H1 (cell line): ENCODE data around the gene ABCG1. TPM values are rescaled to one million over a fixed set of nuclear protein-coding genes. Genes with fewer than 3 reads are reported as not detected.

ENCODE experiments used
- CTCF ChIA-PET: fragments of 300-600 bp; sonication (Branson Sonifier 250); formaldehyde crosslinking; loops from one replicate; lab custom pipeline; 2021; ENCODE audit not compliant: partially characterized antibody; lab: Charles Lee
- POLR2A ChIA-PET: fragments of 300-600 bp; sonication (Branson Sonifier 250); formaldehyde crosslinking; loops from one replicate; lab custom pipeline; 2021; ENCODE audit warnings: inconsistent platforms; ENCODE audit not compliant: partially characterized antibody; lab: Charles Lee
- DNase-seq, 2 experiments: peaks; one replicate each; pipeline versions ENCODE4 v3.0.0 to v3.0.0-alpha.2; 2010 to 2022; ENCODE audit warnings: low spot score in 2 of 2, low read depth in 1 of 2, mixed read lengths in 1 of 2
- FAIRE-seq: peaks from 2 replicates; lab custom pipeline; 2011; peaks lifted over from hg19 to GRCh38; lab: Jason Lieb, UNC
- H2AFZ ChIP-seq: 2 replicates; pipeline ENCODE4 v1.8.1; 2012; ENCODE audit warnings: low read length, inconsistent platforms
- H2AK5ac ChIP-seq: 2 replicates; pipeline ENCODE4 v1.6.1; 2013; ENCODE audit warnings: low read depth, low read length
- H2BK120ac ChIP-seq: replicated peaks from 2 replicates; pipeline ENCODE3; 2013; ENCODE audit warnings: low read depth, low read length, inconsistent platforms
- H2BK12ac ChIP-seq: 2 replicates; pipeline ENCODE4 v1.6.1; 2013; ENCODE audit warnings: low read depth, low read length
- H2BK15ac ChIP-seq: 2 replicates; pipeline ENCODE4 v1.6.1; 2013; ENCODE audit warnings: low read length
- H2BK20ac ChIP-seq: 2 replicates; pipeline ENCODE4 v1.6.1; 2013; ENCODE audit warnings: low read length
- H2BK5ac ChIP-seq: 2 replicates; pipeline ENCODE4 v1.6.1; 2013; ENCODE audit warnings: low read depth, low read length
- H3K14ac ChIP-seq: 2 replicates; pipeline ENCODE4 v1.6.1; 2013; ENCODE audit warnings: inconsistent platforms; ENCODE audit not compliant: insufficient read length
- H3K18ac ChIP-seq: 2 replicates; pipeline ENCODE4 v1.6.1; 2013; ENCODE audit warnings: low read length; ENCODE audit errors: extremely low read depth
- H3K23ac ChIP-seq: 2 replicates; pipeline ENCODE4 v1.6.1; 2013; ENCODE audit warnings: inconsistent platforms; ENCODE audit not compliant: insufficient read length
- H3K23me2 ChIP-seq: 2 replicates; pipeline ENCODE4 v1.6.1; 2013; ENCODE audit warnings: low read depth, low read length
- H3K27ac ChIP-seq: 2 replicates; pipeline ENCODE4 v1.6.1; 2011; ENCODE audit warnings: low read depth, low read length, inconsistent platforms
- H3K27me3 ChIP-seq, 4 experiments: replicated peaks in 1 of 4; 1 replicate in 1 of 4; 2 replicates in 3 of 4; pipeline versions ENCODE4 v1.6.1 to v1.8.1; 2011 to 2013; ENCODE audit warnings: low read length in 3 of 4, mild to moderate bottlenecking in 3 of 4, inconsistent platforms in 2 of 4, mixed read lengths in 2 of 4, moderate library complexity in 1 of 4; ENCODE audit not compliant: control insufficient read depth in 3 of 4, insufficient read depth in 3 of 4; ENCODE audit errors: extremely low read depth in 1 of 4
- H3K36me3 ChIP-seq, 4 experiments: 2 replicates each; pipeline versions ENCODE4 v1.6.1 to v1.8.1; 2011 to 2013; ENCODE audit warnings: mild to moderate bottlenecking in 4 of 4, low read length in 3 of 4, moderate library complexity in 2 of 4, control low read depth in 1 of 4, inconsistent platforms in 1 of 4; ENCODE audit not compliant: insufficient read depth in 4 of 4, control insufficient read depth in 2 of 4
- H3K4ac ChIP-seq: replicated peaks from 2 replicates; pipeline ENCODE3; 2013; ENCODE audit warnings: low read length, low read depth, mixed read lengths, inconsistent platforms; ENCODE audit not compliant: insufficient read length
- H3K4me1 ChIP-seq, 4 experiments: replicated peaks in 1 of 4; 1 replicate in 1 of 4; 2 replicates in 3 of 4; pipeline versions ENCODE4 v1.6.1 to v1.8.1; 2011 to 2013; ENCODE audit warnings: low read length in 3 of 4, inconsistent platforms in 2 of 4, mixed read lengths in 1 of 4; ENCODE audit not compliant: insufficient read depth in 4 of 4, control insufficient read depth in 3 of 4
- H3K4me2 ChIP-seq, 2 experiments: 2 replicates each; pipeline versions ENCODE4 v1.6.1 to v1.8.1; 2011 to 2013; ENCODE audit warnings: low read depth in 2 of 2, low read length in 2 of 2, control low read depth in 1 of 2, inconsistent platforms in 1 of 2, mild to moderate bottlenecking in 1 of 2; ENCODE audit not compliant: insufficient read depth in 1 of 2
- H3K4me3 ChIP-seq, 4 experiments: fragments of 200-600, 300-600 bp in 1 of 4; sonication (generic), shearing (Covaris generic), sonication (Bioruptor Twin) in 1 of 4; 2 replicates each; pipeline versions ENCODE4 v1.5.1 to v1.8.1; 2011 to 2016; ENCODE audit warnings: low read length in 4 of 4, low read depth in 3 of 4, control low read depth in 2 of 4, inconsistent platforms in 2 of 4, mild to moderate bottlenecking in 2 of 4, mixed read lengths in 1 of 4, moderate library complexity in 1 of 4; ENCODE audit not compliant: insufficient read depth in 2 of 4; ENCODE audit errors: extremely low read depth in 1 of 4
- H3K56ac ChIP-seq: replicated peaks from 2 replicates; pipeline ENCODE3; 2013; ENCODE audit warnings: low read depth, mild to moderate bottlenecking, mixed read lengths, low read length, inconsistent platforms; ENCODE audit not compliant: insufficient read length
- H3K79me1 ChIP-seq: 2 replicates; pipeline ENCODE4 v1.6.1; 2013; ENCODE audit warnings: low read depth, low read length, control low read depth
- H3K79me2 ChIP-seq, 2 experiments: 2 replicates each; pipeline versions ENCODE4 v1.6.1 to v1.8.1; 2012 to 2013; ENCODE audit warnings: low read length in 2 of 2, mild to moderate bottlenecking in 2 of 2, inconsistent platforms in 1 of 2; ENCODE audit not compliant: insufficient read depth in 2 of 2, control insufficient read depth in 1 of 2
- H3K9ac ChIP-seq, 4 experiments: replicated peaks in 1 of 4; 1 replicate in 1 of 4; 2 replicates in 3 of 4; pipeline versions ENCODE4 v1.6.1 to v1.8.1; 2011 to 2013; ENCODE audit warnings: low read depth in 3 of 4, low read length in 3 of 4, control low read depth in 2 of 4, mild to moderate bottlenecking in 2 of 4, moderate library complexity in 2 of 4, inconsistent platforms in 1 of 4; ENCODE audit errors: extremely low read depth in 1 of 4
- H3K9me3 ChIP-seq, 2 experiments: 2 replicates each; pipeline versions ENCODE4 v1.6.1 to v1.8.1; 2012 to 2013; ENCODE audit warnings: mild to moderate bottlenecking in 2 of 2, moderate library complexity in 2 of 2, control low read depth in 1 of 2, inconsistent platforms in 1 of 2, low read depth in 1 of 2, low read length in 1 of 2, mixed read lengths in 1 of 2; ENCODE audit not compliant: insufficient read depth in 2 of 2
- H4K20me1 ChIP-seq, 2 experiments: replicated peaks in 1 of 2; 2 replicates each; pipeline versions ENCODE3 to v1.8.1; 2011 to 2013; ENCODE audit warnings: inconsistent platforms in 2 of 2, low read length in 2 of 2, mild to moderate bottlenecking in 1 of 2; ENCODE audit not compliant: insufficient read depth in 2 of 2, control insufficient read depth in 1 of 2
- H4K5ac ChIP-seq: 2 replicates; pipeline ENCODE4 v1.6.1; 2013; ENCODE audit warnings: low read length, low read depth, mixed read lengths, inconsistent platforms; ENCODE audit not compliant: insufficient read length
- H4K8ac ChIP-seq: 2 replicates; pipeline ENCODE4 v1.8.0; 2013; ENCODE audit warnings: mild to moderate bottlenecking, moderate library complexity, low read length, inconsistent platforms; ENCODE audit not compliant: insufficient read depth; ENCODE audit errors: extremely low read depth
- H4K91ac ChIP-seq: replicated peaks from 2 replicates; pipeline ENCODE3; 2013; ENCODE audit warnings: low read length, mixed read lengths, inconsistent platforms; ENCODE audit not compliant: insufficient read length
- BCL11A ChIP-seq, 2 experiments: IDR thresholded peaks; one replicate each; pipeline ENCODE4 v1.6.1; 2011; ENCODE audit warnings: low read depth in 2 of 2, low read length in 2 of 2, mild to moderate bottlenecking in 2 of 2
- POU5F1 ChIP-seq: IDR thresholded peaks from 2 replicates; pipeline ENCODE4 v1.6.1; 2011; ENCODE audit warnings: low read depth, mild to moderate bottlenecking, low read length, moderate library complexity
- RAD21 ChIP-seq, 2 experiments: IDR thresholded peaks in 1 of 2; conservative IDR thresholded peaks in 1 of 2; 2 replicates each; pipeline ENCODE4 v1.6.1; 2011; ENCODE audit warnings: low read depth in 2 of 2, low read length in 2 of 2, improper control_type of control experiment in 1 of 2, inconsistent platforms in 1 of 2, mild to moderate bottlenecking in 1 of 2, moderate library complexity in 1 of 2
- RNF2 ChIP-seq: fragments of 200-900, 300-1000 bp; sonication (generic); IDR thresholded peaks from 2 replicates; pipeline ENCODE4 v1.7.1; 2016; ENCODE audit warnings: borderline replicate concordance, low read depth, mild to moderate bottlenecking, antibody characterized with exemption, low read length; ENCODE audit not compliant: poor library complexity, severe bottlenecking; ENCODE audit errors: missing control alignments
- TAF1 ChIP-seq: IDR thresholded peaks from 2 replicates; pipeline ENCODE4 v1.6.1; 2011; ENCODE audit warnings: mild to moderate bottlenecking, low read depth, low read length
- ZNF274 ChIP-seq: IDR thresholded peaks from 2 replicates; pipeline ENCODE4 v1.7.0; 2012; ENCODE audit warnings: low read length, borderline replicate concordance; ENCODE audit errors: extremely low read depth
- WGBS, 2 experiments: shearing (Covaris generic) in 1 of 2; methylation state at CpG; one replicate each; pipeline versions ENCODE4 v1.1.6 to v1.1.7; 2013 to 2015; ENCODE audit warnings: low lambda C conversion rate in 2 of 2, mixed read lengths in 2 of 2, inconsistent platforms in 1 of 2, low coverage in 1 of 2, missing lambda C conversion rate in 1 of 2; ENCODE audit not compliant: insufficient replicate concordance in 2 of 2, insufficient coverage in 1 of 2, insufficient read length in 1 of 2; ENCODE audit errors: extremely low coverage in 1 of 2, missing lambda C conversion rate in 1 of 2; 5-methylcytosine and 5-hydroxymethylcytosine counted together
- polyA plus RNA-seq, 7 experiments: library from polyadenylated mRNA; depleted of rRNA in 3 of 7; stranded (reverse) in 5 of 7; unstranded in 2 of 7; fragments of >200 nt in 5 of 7; fragments of 200-250 nt in 2 of 7; gene quantifications; 1 replicate in 5 of 7; 2 replicates in 1 of 7; 4 replicates in 1 of 7; pipeline versions ENCODE4 v1.2.1 to v1.2.3, GENCODE V29; 2011 to 2013; ENCODE audit warnings: missing spikeins in 2 of 7, mixed read lengths in 2 of 7
- total RNA-seq: library from RNA; stranded (reverse); fragmentation: NEBNext Ultra II Directional; extraction: Animal tissue kit (Norgen Biotek cat#: 25700); gene quantifications from 2 replicates; pipeline ENCODE4 v1.2.1, GENCODE V29; 2021

Gene ABCG1
- total and polyA plus RNA-seq, 2 of the 8 experiments (the other 6 are each of a cell fraction or from before 2014, with no cell fraction given), result 2.1 to 4.0 TPM

- FAIRE-seq, result no peak
- Histone ChIP-seq H3K23ac (no peak overlapping the region), H4K91ac (no peak overlapping the region), H4K5ac (no peak overlapping the region), H3K36me3 (no peaks in the 10 kb centered on the region; a peak in 1 of 8 replicates), H2BK15ac (0 out of 2 replicates have a peak overlapping the region, but pooled peaks have one; percentile 29), H3K79me2 (no peaks in the 10 kb centered on the region), H3K9ac (no peak overlapping the region), H3K4me3 (no peak overlapping the region), H3K56ac (no peak overlapping the region), H3K27ac (no peak overlapping the region), H2AK5ac (no peak overlapping the region), H2AFZ (no peak overlapping the region), H4K8ac (no peak overlapping the region), H3K27me3 (no peaks in the 10 kb centered on the region; a peak in 1 of 7 replicates), H3K23me2 (peaks cover 16% of the 10 kb centered on the region; the same call in 1 of the 2 replicates), H2BK12ac (no peak overlapping the region), H4K20me1 (peaks cover 0 to 11% of the 10 kb centered on the region in 2 experiments), H3K14ac (no peak overlapping the region), H3K9me3 (peaks cover 0 to 5% of the 10 kb centered on the region in 2 experiments; a peak in 2 of 4 replicates), H3K4me2 (no peak overlapping the region), H2BK20ac (no peak overlapping the region), H3K79me1 (peaks cover 8% of the 10 kb centered on the region), H2BK5ac (no peak overlapping the region), H3K18ac (no peak overlapping the region), H2BK120ac (no peak overlapping the region), H3K4ac (no peak overlapping the region), H3K4me1 (no peaks in the 10 kb centered on the region; a peak in 1 of 7 replicates)
- ChIA-PET POLR2A (no interaction called here), CTCF (interaction anchor here (1.4 to 2.1 kb wide), 2 partner anchors 31 to 144 kb away, joined by 4 to 13 read pairs; no protein-coding TSS in a partner anchor)
- TF ChIP-seq RNF2, result no peak
- TF ChIP-seq RAD21 (IDR thresholded peaks at IDR 0.05 in 1 of 2, conservative IDR thresholded peaks at IDR 0.05 in 1 of 2; ENCODE audit: low read depth in 2 of 2, low read length in 2 of 2), result no peak
- no peak for TF ChIP-seq POU5F1
- TF ChIP-seq BCL11A (IDR thresholded peaks at IDR 0.05; ENCODE audit: low read depth in 2 of 2, low read length in 2 of 2), result no peak
- TF ChIP-seq TAF1, result no peak
- TF ChIP-seq ZNF274, result no peak
- no peak for DNase-seq
- 89% methylated on average over 18 of the region's 18 CpGs; no CpG with 5 or more reads in 1 of the 2 experiments for WGBS, 2 experiments
Observed at GRCh38 chr21:42289926-42290325, 71.0 kb downstream of the ABCG1 start.
